Heart right ventricle (tissue), 16 donors: ENCODE data around the gene AK6. TPM values are rescaled to one million over a fixed set of nuclear protein-coding genes. Genes with fewer than 3 reads are reported as not detected.

Source experiments
- ATAC-seq, 8 donors: fragments of 200-7000 bp; cut with Tn5 transposase; one replicate each; pipeline ENCODE4 v1.9.1; 2020; ENCODE audit warnings: mild to moderate bottlenecking in 8 of 8, moderate library complexity in 8 of 8, moderate number of reproducible peaks in 1 of 8
- DNase-seq, 2 donors: peaks; one replicate each; pipeline ENCODE4 v3.0.0-alpha.2; 2020
- H3K27ac ChIP-seq, 10 donors: fragments of 200-600 bp; sonication (generic) in 2 of 10; one replicate each; pipeline versions ENCODE4 v1.5.0 to v1.8.0; 2020 to 2022; ENCODE audit warnings: mild to moderate bottlenecking in 3 of 10
- H3K27me3 ChIP-seq, 7 donors: fragments of 200-600 bp; one replicate each; pipeline ENCODE4 v1.8.0; 2021 to 2022; ENCODE audit warnings: mild to moderate bottlenecking in 2 of 7
- H3K36me3 ChIP-seq, 9 donors: fragments of 200-600 bp; sonication (generic) in 1 of 9; one replicate each; pipeline versions ENCODE4 v1.5.0 to v1.8.0; 2020 to 2022; ENCODE audit warnings: mild to moderate bottlenecking in 2 of 9
- H3K4me1 ChIP-seq, 9 donors: fragments of 200-600 bp; sonication (generic) in 1 of 9; one replicate each; pipeline versions ENCODE4 v1.5.0 to v1.8.0; 2020 to 2022; ENCODE audit warnings: mild to moderate bottlenecking in 4 of 9
- H3K4me3 ChIP-seq, 10 donors: fragments of 200-600 bp; sonication (generic) in 2 of 10; one replicate each; pipeline versions ENCODE4 v1.5.0 to v1.8.0; 2020 to 2022; ENCODE audit warnings: mild to moderate bottlenecking in 7 of 10, moderate library complexity in 2 of 10
- H3K9me3 ChIP-seq, 11 donors: fragments of 200-600 bp in 10 of 11; sonication (generic) in 2 of 11; one replicate each; pipeline versions ENCODE4 v1.5.0 to v1.8.0; 2013 to 2022; ENCODE audit warnings: mild to moderate bottlenecking in 2 of 11, control low read depth in 1 of 11, moderate library complexity in 1 of 11
- WGBS, 2 donors: extraction: QIAGEN DNeasy Blood & Tissue Kit; methylation state at CpG; one replicate each; pipeline ENCODE4 v1.1.7; 2013; ENCODE audit warnings: inconsistent platforms in 1 of 2; 5-methylcytosine and 5-hydroxymethylcytosine counted together
- intact Hi-C, 10 donors: fragments of 100-400 bp; cut with DNase I; formaldehyde crosslinking; loops; one replicate each; pipeline versions ENCODE4 v1.11.1 to v1.14.2; 2022
- polyA plus RNA-seq, 2 donors: library from polyadenylated mRNA; stranded (reverse); fragments of 200-250 nt; gene quantifications; one replicate each; pipeline ENCODE4 v1.2.3, GENCODE V29; 2013
- total RNA-seq, 10 donors: library from RNA; stranded (reverse); fragmentation: NEBNext Ultra II Directional in 3 of 10; extraction: Animal tissue kit (Norgen Biotek cat#: 25700) in 3 of 10; gene quantifications; one replicate each; pipeline versions ENCODE4 v1.2.1 to v1.2.4, GENCODE V29; 2021 to 2023
- TF ChIP-seq, protein P1 (sequence below), 9 donors: fragments of 200-600 bp; sonication (generic) in 2 of 9; IDR thresholded peaks; one replicate each; pipeline versions ENCODE4 v1.5.0 to v1.8.0; 2021 to 2022; ENCODE audit warnings: antibody characterized with exemption in 9 of 9, mild to moderate bottlenecking in 5 of 9, moderate library complexity in 1 of 9
- donor health status: Arrhythmogenic right ventricular cardiomyopathy.
- donor health status: ischemic (EF 13 %, LVEDD 7.1; RV severe dilation, severe dysfunction).
- donor health status: healthy with polysubstance abuse.
- donor health status: DM: no; HTN: yes; CAD: no.
- donor health status: DM: no; HTN: no; CAD: no.
- donor health status: ischemic (EF 25% LVEDD 6.9; RV normal size, moderate dysfunction).
- donor health status: ischemic (EF 25% LVEDD 5.7; RV mildly dilated, moderate dysfunction).
- donor health status: healthy.
- donor health status: DM: yes; HTN: yes; CAD: no.
- donor health status: Ischemic cardiomyopathy.
- donor health status: ischemic (EF 35%, LVEDD 5.7; RV mildly dilated, moderate dysfunction).
- donor health status: nonischemic (EF 11% LVEDD 7.7; RV severe dilation, severe dysfunction).
- donor health status: DM: yes; HTN: yes; CAD: no.
- donor health status: PGD.
- donor health status: ischemic (EF 29% LVEDD 5.4; RV normal size, mild dysfunction).
- donor health status: nonischemic (EF 23%, LVEDD 6.1; RV moderate dilation, normal function).

Gene AK6
- total and polyA plus RNA-seq, 12 donors, result 20.8 to 65.6 (median 33.0) TPM

DNA sequence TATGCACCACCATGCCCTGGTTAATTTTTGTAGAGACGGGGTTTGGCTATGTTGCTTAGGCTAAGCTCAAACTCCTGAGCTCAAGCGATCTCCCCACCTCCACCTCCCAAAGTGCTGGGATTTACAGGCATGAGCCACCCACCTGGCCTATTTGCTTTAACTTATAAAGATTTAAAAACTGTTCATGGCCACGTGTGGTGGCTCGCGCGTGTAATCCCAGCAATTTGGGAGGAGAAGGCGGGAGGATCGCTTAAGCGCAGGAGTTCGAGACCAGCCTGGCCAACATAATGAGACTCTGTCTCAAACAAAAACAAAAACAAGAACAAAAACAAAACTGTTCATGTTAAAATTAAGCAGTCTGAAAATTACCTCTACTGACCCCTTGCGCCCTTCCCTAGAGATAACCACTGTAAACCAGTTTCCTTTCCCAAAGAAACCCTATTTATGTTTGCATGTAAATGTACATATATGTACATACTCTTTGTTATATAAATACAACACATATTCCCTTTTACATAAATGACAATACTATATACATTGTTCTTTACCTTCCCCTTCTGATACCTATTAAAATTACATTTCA, 1.5 kb downstream of the AK6 start:
- no peak for DNase-seq
- WGBS, 2 donors, result 93 to 96% methylated on average over 11 of the region's 11 CpGs
- peaks cover 0 to 48% (median 12%) of the 10 kb centered on the region in 9 donors for H3K36me3 ChIP-seq
- peak overlapping the region in 4 of 10 donors; percentile 99 for H3K27ac ChIP-seq
- H3K4me3 ChIP-seq, result peak overlapping the region in 6 of 10 donors; percentile 75 to 85 (median 79)
- H3K4me1 ChIP-seq, result peaks cover 0 to 50% (median 31%) of the 10 kb centered on the region in 9 donors
- no peaks in the 10 kb centered on the region for H3K9me3 ChIP-seq
- TF ChIP-seq, protein P1, sequence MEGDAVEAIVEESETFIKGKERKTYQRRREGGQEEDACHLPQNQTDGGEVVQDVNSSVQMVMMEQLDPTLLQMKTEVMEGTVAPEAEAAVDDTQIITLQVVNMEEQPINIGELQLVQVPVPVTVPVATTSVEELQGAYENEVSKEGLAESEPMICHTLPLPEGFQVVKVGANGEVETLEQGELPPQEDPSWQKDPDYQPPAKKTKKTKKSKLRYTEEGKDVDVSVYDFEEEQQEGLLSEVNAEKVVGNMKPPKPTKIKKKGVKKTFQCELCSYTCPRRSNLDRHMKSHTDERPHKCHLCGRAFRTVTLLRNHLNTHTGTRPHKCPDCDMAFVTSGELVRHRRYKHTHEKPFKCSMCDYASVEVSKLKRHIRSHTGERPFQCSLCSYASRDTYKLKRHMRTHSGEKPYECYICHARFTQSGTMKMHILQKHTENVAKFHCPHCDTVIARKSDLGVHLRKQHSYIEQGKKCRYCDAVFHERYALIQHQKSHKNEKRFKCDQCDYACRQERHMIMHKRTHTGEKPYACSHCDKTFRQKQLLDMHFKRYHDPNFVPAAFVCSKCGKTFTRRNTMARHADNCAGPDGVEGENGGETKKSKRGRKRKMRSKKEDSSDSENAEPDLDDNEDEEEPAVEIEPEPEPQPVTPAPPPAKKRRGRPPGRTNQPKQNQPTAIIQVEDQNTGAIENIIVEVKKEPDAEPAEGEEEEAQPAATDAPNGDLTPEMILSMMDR (IDR thresholded peaks at IDR 0.05), result no peak
- ATAC-seq, result no peak
- intact Hi-C loops, result loop anchor here in 5 of 10 donors (2.0 to 10.0 kb wide), 4 partner anchors 133 to 325 kb away; partner anchors contain the start of genes SLC30A5 (in 3 of the 5) and CDK7 (in 2 of the 5)
- H3K27me3 ChIP-seq, result no peaks in the 10 kb centered on the region

DNA sequence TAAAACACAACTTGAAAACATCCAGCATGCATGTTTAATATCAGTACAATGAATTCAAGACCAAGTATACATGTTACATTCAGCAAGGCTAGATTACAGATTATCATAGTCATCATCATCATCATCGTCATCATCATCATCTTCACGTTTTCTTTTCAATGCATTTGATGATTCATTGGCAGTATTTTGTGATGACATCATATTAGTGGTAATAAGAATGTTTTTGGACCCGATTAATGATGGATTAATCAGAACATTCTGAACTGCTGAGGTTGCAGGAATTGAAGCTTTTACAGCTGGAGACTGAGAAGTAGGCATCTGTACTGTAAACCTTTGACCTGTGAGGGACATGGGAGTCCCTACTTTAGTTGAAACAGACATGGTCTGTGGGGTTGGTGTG, 4.5 kb downstream of the AK6 start:
- H3K36me3 ChIP-seq, result peaks cover 0 to 65% (median 12%) of the 10 kb centered on the region in 9 donors
- H3K9me3 ChIP-seq, result no peaks in the 10 kb centered on the region
- DNase-seq (no peak), ATAC-seq (no peak)
- no peak overlapping the region for H3K4me3 ChIP-seq
- intact Hi-C loops, result loop anchor here in 5 of 10 donors (5.0 to 10.0 kb wide), 3 partner anchors 130 to 273 kb away; partner anchors contain the start of genes SLC30A5 (in 3 of the 5) and CDK7 (in 2 of the 5)
- 73 to 81% methylated on average over 3 of the region's 3 CpGs for WGBS, 2 donors
- H3K27ac ChIP-seq, result no peak overlapping the region
- TF ChIP-seq, protein P1 (IDR thresholded peaks at IDR 0.05), result no peak
- H3K4me1 ChIP-seq, result peaks cover 0 to 27% (median 16%) of the 10 kb centered on the region in 9 donors
- H3K27me3 ChIP-seq, result no peaks in the 10 kb centered on the region

DNA sequence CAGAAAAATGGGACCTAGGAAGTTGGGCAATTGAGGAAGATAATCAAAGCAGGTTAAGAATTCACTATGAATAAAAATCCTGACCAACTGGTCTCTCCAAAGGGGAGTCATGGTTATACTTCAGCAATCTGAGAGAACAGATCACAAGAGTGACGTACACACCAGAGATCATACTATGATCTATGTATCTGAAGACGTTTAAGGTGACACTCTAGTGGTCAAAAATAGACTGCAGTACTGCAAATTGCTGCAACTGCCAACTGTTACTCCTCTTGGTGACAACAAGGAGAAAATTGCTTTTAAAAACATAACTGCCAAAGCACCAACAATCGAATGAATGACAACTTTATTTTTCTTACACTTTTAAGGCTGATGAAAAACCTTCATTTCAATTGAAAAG, 4.9 kb downstream of the AK6 start:
- H3K9me3 ChIP-seq, result no peaks in the 10 kb centered on the region
- 43 to 57% methylated on average over 3 of the region's 3 CpGs for WGBS, 2 donors
- H3K36me3 ChIP-seq, result peaks cover 0 to 66% (median 12%) of the 10 kb centered on the region in 9 donors
- ATAC-seq, result no peak
- H3K4me1 ChIP-seq, result peaks cover 0 to 27% (median 16%) of the 10 kb centered on the region in 9 donors
- H3K27me3 ChIP-seq, result no peaks in the 10 kb centered on the region
- H3K27ac ChIP-seq, result no peak overlapping the region
- no peak overlapping the region for H3K4me3 ChIP-seq
- no peak for DNase-seq
- TF ChIP-seq, protein P1 (IDR thresholded peaks at IDR 0.05), result peak in 4 of 9 donors; percentile 12 to 36 (median 26)
- intact Hi-C loops, result loop anchor here in 4 of 10 donors (10.0 kb wide), 2 partner anchors 130 to 270 kb away; partner anchors contain the start of genes CDK7 (in 2 of the 4) and SLC30A5 (in 2 of the 4)

DNA sequence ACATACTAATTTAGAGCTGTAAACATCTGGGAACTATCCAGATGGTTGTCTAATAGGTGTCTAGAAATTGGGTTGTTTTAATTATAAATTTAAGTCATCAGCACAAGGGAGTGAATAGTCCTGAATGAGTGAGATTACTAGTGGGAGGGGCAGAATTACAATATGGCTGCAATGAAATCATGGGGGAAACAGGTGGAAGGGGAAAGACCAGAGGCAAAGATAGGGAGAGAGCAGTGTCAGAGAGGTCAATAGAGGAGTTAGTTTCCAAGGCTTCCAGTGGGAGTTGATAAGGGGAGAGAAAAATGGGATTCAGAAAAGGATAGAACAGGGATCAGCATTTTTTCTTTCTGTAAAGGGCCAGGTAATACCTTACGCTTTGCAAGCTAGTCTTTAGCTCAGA, 8.9 kb downstream of the AK6 start:
- H3K9me3 ChIP-seq, result no peaks in the 10 kb centered on the region
- peaks cover 0 to 6% (median 0%) of the 10 kb centered on the region in 9 donors for H3K4me1 ChIP-seq
- H3K36me3 ChIP-seq, result peaks cover 0 to 65% (median 0%) of the 10 kb centered on the region in 9 donors
- H3K27ac ChIP-seq, result no peak overlapping the region
- TF ChIP-seq, protein P1 (IDR thresholded peaks at IDR 0.05), result no peak
- no peaks in the 10 kb centered on the region for H3K27me3 ChIP-seq
- H3K4me3 ChIP-seq, result no peak overlapping the region
- no peak for ATAC-seq
- WGBS, 2 donors, result 92 to 100% methylated on average over 1 of the region's 1 CpG
- intact Hi-C loops, result loop anchor here in 4 of 10 donors (10.0 kb wide), 2 partner anchors 126 to 266 kb away; partner anchors contain the start of genes CDK7 (in 2 of the 4) and SLC30A5 (in 2 of the 4)
- DNase-seq, result no peak
